IPS-NIHi11 (cell line): ENCODE data around the gene TMEM132A.

Experiments
- DNase-seq: peaks from one replicate; pipeline ENCODE4 v3.0.0; 2012; ENCODE audit warnings: mixed read lengths, low spot score

Gene TMEM132A

DNA sequence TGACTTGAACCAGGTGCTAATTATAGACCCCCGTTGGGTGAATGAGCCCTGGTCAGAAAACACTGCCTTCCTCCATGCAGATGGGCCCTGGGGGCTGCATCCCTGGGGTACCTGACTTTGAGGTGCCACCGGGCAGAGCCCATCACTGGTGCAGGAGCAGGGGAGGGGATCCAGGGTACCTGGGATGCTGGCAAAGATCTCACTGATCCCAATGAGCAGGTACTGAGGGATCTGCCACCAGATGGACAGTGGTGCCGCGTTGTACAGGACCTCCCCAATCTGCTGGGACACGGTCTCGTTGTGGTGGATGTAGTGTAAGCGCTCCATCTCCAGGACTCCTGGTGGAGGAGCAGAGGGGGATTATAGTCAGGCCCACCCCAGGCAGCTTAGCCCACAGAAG is 15.0 kb downstream of the TMEM132A start:
- no peak for DNase-seq

DNA sequence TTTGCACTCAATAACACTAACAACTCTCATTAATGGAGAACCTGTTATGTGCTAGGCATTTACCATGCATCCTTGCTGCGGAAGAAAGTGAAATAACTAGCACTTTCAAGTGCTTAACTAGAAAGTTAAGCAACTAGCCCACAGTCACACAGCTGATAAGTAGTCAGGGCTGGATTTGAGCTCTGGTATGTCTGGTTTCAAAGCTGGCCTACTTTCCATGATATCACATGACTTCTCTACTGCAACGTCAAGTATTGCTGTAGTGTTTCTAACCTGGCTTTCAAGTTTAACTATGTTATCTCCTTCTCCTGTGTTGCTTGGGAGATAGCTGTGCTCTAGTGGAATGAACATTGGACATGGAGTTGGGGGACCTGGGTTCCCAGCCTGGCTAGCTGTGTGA is 15.6 kb downstream of the TMEM132A start:
- no peak for DNase-seq

DNA sequence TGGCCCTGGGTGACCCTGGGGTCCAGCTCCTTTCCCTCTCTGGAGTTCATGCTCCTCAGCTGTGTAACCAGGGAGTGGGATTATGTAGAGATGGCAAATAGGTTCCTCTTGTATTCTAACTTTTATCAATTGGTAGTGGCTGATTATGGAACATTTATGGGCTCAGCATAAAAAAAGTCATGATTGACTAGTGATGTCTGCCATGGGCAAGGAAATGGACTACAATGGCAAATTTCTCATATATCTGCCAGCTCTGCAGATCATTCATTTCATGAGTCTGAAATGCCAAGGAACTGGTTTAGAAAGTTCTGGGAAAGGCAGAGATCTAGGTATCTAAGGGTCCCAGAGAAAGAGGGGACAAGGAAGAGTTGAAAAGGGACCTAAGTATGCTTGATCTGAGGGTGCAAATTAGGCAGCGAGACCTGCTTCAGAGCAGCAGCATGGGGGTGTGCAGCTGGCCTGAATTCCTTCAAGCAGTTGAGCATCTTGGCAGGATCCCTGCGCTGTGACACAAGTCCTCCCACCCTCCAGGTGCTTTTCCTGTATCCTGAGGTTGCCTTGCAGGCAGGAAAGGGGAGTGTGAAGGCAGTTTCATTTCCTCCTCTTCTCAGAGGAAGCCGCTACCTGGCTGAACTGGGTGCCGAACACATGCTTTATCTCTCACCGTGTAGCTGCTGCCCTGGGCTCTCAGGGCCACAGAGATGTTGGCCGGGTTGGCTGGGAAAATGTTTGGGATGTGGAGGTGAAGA is 17.3 kb downstream of the TMEM132A start:
- DNase-seq = no peak

DNA sequence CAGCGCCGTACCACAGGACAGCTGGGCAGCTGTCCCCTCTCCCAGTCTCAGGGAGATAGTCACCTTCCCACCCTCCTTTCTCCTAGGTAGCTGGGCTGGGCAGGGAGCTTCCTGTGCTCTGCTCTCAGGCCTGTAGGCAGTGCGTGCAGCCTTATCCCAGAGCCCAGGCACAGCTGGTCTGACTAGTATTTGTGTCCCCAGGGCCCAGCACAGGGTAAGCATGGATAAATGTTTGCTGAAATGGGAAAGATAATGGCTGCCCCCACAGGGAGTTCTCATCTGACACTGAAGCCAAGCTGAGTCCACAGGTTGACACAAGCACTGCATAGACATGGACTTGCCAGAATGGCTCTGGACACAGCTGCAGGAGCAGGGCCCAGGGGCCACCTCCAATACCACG is 18.0 kb downstream of the TMEM132A start:
- no peak for DNase-seq

DNA sequence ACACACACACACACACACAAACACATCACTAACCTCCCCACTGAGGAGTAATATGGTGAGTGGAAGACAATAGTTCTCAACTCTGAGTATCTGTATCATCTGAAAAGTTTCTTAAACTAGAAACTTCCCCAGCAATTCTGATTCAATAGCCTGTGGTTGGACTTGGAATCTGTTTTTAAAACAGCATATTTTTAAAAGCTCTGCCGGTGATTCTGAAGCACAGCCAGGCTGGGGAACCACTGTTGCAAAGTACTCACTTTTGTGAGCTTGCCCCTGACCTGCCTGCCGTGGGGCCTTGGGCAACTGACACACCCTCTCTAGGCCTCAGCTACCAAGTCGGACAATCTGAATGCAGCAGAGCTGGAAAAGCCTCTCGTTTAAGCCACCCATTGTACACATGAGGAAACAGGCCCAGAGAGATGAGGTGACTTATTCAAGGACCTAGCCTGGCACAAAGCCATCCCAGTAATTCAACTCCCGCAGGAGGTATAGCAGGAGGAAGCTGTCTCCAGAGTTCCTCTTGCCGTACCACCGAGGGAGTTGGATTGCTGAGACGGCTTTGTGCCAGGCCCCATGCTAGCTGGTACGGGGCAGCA is 18.8 kb downstream of the TMEM132A start:
- DNase-seq = no peak

DNA sequence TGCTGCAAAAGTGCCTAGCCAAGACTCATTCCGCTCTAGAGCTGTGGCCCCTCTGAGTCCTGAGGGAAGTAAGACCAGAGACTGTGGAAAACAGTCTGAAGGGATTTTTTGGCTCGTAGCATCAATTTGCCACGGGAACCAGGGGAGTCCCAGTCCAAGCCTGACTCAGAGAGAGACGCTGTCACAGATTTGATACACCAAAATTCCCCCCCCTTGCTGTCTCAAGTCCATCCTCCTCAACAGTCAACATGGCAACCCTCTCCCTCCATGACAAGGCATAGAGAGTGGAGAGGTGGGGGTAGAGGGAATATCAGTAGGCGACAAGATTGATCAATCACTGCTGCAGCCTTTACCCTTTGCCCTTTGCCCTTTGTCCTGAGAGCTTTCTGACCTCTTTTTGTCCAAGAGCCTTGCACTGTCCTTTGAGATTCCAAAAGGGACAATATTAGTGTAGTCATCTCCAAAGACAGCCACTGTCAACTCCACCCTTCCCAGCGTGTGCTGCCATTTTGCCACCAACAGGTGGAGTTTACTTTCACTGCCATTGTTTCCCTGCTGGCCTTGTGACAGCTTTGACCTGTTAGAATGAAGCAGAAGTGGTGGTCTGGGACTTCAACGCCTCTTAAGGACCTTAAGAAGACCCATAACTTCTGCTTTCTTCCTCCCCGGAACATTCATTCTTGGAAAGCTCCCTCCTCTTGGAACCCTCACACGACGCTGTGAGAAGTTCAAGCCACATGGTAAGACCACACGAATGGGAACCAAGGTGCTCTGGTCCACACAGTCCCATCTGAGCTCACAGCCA is 20.4 kb downstream of the TMEM132A start:
- no peak for DNase-seq

DNA sequence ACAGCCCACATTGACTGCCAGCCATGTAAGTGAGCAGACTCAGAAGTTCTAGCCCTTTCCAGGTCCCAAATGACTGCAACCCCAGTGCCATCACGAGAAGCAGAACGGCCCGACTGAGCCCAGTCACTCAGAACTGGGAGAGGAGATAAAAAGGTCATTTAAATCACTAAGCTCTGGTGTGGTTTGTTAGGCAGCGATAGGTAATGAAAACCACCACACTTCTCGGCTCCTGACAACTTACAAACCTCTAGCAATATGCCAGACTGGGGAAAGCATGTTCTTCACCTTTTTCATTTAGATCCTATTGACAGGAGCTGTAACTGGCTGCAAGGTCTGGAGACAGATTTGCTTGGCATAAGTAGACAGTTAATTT is 21.0 kb downstream of the TMEM132A start:
- DNase-seq = no peak

DNA sequence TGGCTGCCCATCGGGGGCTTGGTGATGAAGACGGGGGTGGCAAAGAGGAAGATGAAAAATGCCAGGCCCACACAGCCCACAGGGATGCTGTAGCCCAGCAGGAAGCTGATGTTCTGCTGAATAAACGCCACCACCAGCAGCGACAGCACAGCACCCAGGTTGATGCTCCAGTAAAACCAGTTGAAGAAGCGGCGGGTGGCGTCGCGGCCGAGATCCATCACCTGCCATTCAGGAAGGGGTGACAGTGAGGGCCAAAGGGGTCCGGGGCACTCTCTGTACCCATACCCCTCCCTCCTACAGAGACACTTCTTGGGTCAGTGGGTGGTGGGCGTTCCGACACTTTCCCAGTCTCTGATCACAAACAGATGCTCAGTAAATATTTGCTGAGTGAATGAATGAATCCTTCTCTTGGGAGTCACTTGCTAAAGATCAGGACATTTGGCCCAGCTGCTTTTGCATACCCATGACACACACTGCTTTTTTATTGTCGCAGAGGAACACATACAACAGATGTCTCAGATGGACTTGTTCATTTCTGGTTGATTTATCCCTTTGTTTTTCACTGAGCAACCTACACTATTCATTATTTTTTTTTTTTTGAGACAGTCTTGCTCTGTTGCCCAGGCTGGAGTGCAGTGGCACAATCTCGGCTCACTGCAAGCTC is 22.5 kb downstream of the TMEM132A start:
- DNase-seq = no peak

DNA sequence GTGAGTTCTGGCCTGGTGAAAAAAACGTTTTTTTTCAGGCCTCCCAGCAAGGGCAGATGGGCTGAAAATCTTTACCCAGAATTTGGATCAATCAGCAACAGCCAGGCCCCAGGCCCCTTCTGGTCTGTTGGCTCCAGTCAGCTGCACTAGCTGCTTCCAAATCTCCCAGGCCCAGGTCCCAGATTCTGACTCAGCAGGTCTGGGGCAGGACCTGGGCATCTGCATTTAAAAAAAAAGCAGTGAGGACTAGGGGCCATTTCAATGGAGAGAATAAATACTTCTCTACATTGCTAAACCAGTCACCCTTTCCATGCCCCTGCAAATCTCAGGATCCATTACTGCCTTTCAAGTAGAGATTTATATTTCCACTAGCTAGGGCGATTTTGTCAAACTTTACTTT is 23.4 kb downstream of the TMEM132A start:
- DNase-seq = no peak

DNA sequence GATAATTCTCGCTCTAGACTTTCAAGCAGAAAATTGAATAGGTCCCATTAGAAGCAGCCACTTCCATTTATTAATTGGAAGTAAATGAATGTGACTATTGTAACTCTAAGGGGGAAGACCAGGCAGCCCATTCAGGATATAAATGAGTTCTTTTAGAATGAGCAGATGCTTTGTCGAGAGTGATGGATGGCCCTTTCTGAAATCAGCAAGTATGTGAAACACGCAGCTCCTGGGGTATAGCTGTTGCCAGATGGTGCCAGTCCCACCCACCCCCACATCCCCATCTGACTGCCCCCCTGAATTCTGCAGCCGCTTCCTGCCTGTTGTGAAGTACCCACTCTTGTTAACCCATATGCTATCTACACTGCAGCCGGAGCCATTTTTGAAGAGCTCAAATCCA is 24.0 kb downstream of the TMEM132A start:
- DNase-seq = no peak

DNA sequence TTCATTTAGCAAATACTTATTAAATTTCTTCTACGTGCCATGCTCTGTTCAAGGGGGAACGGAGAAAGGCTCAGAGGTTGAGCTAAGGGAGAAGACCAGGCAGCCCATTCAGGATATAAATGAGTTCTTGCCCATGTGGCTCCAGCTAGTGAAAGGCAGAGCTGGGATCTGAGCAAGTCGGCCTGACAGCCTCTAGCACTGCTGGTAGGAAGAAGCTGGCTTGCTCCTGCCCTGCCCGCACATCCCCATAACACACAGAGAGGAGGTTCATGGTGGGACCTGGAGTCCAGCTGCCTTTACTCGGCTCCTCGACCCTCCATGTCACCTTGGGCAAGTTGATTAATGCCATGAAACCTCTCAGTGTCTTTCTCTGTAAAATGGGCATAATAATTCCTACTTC is 25.8 kb downstream of the TMEM132A start:
- DNase-seq = no peak

DNA sequence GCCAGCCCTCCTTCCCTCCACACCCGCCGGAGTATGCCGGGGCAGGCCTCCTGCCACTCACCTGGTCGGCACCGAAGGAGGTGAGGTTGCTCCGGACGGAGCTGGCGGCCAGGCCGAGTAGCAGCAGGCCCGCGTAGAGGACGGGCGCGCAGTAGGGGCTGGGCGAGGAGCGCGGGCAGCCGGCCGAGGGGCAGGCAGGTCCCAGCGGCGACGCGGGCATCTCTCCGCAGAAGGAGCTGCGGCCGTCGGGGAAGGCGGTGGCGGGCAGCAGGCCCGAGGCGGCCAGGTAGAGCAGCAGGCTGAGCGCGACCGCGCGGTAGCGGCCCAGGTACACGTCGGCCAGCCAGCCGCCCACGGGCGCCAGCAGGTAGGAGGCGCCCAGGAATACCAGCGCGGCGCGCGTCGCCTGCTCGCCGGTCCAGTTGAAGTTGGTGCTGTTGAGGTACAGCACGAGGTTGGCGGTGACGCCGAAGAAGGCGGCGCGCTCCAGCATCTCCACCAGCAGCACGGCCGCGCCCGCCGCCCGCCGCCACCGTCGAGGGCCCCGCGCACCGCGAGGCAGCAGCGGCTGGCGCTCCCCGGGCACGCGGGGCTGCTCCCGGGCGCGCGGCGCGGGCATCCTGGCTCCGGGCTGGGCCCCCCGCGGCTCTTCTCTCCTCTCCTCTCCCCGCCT is 26.8 kb downstream of the TMEM132A start:
- peak; percentile 42 for DNase-seq

DNA sequence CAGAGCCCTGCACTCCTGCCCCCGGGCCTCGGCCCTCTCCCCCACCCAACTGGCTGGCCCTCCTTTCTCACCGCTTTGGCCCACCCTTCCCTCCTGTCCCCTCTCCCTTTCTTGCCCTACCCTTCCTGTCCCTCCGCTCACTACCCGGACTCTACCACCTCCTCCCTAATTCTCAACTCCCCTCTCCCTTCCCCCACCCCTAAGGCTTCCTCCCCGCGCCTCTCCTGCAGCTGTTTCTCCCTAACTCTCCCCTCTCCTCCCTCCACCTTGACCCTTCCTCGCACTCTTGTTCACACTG is 27.3 kb downstream of the TMEM132A start:
- DNase-seq = peak; percentile 48

DNA sequence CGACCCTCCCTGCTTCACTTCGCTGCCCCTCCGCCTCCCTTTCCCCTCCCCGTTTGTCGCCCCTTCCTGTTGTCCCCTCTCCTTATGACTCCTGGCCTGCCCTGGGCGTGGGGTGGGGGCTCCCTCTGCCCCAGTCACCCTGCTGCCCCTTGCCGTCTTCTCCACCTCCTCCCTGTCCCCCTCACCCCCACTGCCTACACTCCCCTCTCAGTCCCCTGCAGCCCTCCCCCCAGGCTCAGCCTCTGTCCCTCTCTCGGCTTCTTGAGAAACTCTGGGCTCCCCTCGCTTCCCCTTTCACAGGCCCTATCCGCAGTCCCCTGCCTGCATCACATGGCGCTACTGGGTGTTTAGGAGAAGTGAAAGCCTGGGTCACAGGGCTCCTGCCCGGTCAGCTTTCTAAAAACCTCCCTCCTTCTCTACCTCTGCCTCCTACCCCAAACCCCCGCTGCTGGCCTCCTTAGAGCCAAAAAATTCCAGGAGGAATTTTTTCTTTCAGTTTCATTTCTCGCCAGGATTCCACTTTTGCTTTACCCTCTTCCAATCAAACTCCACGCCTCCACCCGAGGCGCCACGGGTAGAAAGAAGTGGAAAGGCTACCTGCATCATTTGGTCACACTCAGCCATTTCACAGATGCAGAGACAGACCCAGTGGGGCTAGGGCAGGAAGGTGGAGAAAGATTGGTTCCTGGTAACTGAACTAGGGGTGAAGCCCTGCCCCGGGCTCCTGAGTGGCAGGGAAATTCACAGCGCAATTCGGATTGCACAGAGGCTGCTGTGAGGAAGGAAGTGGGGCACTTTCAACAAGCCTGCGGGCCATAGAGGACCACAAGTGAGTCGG is 27.9 kb downstream of the TMEM132A start, which contains the start of gene SLC15A3:
TSS of gene SLC15A3 (minus strand) at position 273 of the 838 bp plus-strand sequence. CDS start 625 bp downstream, outside the sequence.
- DNase-seq = peak; percentile 42

DNA sequence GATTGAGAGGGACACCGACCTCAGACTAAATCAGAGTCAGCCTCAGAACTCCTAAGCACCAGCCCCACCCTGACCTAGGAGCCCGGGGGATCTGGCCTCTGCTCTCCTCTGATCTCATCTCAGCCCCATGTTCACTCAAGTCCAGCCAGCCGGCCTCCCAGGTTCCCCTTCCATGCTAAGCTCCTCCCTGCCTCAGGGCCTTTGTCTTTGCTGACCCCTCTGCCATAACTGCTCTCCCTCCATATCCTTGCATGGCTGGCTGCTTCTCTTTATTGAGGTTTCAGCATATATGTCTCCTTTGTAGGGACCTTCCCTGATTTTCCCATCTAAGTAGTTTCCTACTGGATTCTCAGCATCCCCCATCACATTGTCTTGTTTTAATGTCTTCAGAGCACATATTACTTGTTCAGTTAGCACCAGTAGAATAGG is 28.5 kb downstream of the TMEM132A start:
- no peak for DNase-seq

DNA sequence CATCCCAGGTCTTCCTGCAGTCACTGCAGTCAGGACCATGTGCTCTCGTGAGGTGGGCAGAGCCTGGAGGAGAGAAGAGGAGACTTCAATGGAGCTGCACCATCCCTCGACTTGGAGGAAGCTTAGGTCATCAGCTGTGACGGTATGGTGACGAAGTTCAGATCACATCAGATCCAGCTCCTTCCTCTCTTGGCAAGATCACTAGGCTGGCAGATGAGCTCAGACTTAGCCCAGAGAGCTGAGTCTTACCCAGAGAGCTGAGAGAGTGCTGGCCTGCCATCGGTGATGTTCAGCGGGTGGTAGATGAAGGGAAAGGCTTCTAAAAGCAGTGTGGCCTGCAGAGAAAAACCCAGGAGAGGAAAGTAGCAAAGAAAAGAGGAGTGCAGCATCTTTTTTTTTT is 29.5 kb downstream of the TMEM132A start:
- no peak for DNase-seq

DNA sequence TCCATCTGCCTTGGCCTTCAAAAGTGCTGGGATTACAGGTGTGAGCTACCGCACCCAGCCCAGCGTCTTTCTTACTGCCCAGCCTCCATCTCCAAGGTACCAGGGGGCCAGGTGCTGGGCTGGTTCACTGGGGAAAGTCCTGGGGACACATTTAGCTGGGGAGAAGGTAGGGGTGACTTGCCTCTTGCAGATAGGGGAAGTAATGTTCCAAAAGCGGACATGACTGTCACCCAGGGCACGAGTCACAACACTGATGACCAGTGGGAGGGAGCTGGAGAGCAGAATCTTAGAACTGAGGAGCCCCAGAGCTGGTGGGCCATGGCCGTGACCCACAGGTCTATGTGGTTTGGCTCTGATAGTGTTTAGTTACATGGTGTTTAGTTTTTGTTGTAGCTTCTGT is 30.2 kb downstream of the TMEM132A start:
- no peak for DNase-seq

DNA sequence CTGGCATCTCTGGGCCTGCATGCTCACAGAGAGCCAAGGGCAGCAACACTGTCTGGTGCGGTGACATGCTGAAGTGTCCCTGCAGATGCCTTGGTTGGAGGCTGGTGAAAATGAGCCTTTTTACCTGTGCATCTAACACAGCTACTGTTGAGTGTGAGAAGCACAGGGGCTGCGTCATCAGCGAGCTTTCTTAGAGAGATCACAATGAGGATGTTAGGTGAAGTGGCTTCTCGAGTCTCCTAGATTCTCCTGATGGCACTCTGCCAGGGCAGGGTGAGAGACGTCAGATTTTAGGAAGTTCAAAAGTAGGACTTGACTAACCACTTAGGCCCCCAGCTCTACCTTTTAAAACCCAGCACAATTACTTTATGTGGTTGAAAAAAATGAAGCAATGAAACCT is 31.3 kb downstream of the TMEM132A start:
- no peak for DNase-seq

DNA sequence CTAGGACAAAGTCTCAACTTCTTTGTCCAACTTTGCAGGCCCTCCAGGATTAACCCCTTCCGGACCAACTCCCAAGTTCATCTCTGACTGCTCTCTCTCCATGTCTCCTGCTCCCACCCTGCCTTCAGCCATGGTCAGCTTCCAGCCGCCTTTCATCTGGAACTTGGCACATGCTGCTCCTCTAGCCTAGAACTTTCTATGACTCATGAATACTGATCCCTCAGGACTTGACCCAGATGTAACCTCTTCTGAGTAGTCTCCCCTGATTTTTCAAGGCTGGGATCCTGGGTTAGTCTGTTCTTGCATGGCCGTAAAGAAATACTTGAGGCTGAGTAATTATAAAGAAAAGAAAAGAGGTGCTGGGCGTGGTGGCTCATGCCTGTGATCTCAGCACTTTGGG is 32.9 kb downstream of the TMEM132A start:
- no peak for DNase-seq

DNA sequence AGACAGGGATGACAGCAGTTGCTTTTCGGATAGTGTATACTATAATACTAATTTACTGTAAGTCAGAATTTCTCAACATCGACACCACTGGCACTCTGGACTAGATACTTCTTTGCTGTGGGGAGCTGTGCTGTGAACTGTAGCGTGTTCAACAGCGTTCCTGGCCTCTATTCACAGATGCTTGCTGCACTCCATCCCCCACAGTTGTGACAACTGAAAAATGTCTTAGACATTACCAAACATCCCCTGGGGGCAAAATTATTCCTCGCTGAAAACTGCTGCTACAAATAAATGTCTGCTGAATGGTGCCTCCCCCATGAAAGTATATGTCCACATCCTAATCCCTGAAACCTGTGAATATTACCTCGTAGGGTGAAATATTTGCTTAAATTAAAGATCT is 35.2 kb downstream of the TMEM132A start:
- no peak for DNase-seq

DNA sequence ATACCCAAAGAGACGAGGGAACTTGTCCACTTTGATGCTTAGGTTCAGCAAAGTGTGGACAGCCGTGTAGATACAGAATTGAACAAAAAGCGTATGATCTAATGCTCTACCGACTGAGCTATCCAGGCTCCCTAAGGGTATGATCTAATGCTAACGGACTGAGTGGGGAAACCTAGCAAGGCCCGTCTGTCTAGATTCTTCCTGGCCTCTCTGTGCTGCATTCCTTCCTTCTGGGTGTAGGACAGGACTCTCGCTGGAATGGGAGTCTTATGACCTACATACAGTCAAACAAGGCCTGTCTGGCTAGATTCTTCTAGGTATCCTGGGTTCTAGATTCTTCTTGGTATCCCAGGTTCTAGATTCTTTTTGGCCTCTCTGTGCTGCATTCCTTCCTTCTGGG is 36.1 kb downstream of the TMEM132A start:
- no peak for DNase-seq
